ENCODE measurements around the gene TNS2.

DNA sequence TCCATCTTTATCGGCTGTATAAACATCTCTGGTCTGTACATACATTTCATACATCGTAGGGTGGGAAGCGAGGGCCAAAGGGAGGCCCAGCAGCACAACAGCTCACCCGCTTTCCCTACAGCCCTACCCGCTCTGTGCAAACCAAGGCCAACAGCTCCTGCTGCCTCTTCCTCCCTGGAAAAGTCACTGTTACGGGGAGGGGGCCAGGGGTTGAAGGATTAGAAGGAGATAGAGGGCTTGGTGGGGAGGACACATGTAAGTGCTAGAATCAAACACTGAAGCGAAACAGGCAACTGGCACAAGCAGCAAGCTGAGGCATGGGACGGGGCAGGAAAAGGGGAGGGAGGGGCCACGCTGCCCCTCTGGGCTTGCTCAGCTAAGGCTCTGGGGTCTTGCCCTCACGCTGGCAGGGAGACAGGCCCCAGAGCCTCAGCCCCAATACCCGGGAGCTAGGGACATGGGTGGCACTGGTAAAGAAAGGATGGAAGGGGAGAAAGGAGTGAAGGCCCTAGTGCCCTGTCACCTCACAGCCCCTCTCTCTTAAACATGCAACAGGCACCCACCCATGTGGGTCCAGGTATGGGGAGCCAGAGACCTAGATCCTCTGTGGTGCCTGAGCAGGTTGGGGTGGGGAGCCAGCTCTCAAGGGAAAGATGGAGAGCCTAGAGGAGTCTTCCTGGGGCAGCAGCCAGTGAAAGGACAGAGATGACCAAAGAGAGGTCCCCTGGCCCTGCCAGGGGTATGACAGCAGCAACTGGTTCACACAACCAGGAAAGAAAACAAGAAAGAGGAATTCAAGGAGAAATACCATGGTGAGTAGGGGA lies 15.0 kb downstream of the TNS2 start:
- TF ChIP-seq POLR2AphosphoS5 (IDR thresholded peaks at IDR 0.05): no peak
- TF ChIP-seq POLR2A (IDR thresholded peaks at IDR 0.05): no peak
- TF ChIP-seq, protein P1, sequence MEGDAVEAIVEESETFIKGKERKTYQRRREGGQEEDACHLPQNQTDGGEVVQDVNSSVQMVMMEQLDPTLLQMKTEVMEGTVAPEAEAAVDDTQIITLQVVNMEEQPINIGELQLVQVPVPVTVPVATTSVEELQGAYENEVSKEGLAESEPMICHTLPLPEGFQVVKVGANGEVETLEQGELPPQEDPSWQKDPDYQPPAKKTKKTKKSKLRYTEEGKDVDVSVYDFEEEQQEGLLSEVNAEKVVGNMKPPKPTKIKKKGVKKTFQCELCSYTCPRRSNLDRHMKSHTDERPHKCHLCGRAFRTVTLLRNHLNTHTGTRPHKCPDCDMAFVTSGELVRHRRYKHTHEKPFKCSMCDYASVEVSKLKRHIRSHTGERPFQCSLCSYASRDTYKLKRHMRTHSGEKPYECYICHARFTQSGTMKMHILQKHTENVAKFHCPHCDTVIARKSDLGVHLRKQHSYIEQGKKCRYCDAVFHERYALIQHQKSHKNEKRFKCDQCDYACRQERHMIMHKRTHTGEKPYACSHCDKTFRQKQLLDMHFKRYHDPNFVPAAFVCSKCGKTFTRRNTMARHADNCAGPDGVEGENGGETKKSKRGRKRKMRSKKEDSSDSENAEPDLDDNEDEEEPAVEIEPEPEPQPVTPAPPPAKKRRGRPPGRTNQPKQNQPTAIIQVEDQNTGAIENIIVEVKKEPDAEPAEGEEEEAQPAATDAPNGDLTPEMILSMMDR (IDR thresholded peaks at IDR 0.05): no peak
- TF ChIP-seq EP300 (IDR thresholded peaks at IDR 0.05; ENCODE audit: low read depth): no peak

All from transverse colon (tissue), 4 donors.